ENCODE data around the gene GAS6.

GRCh38 chr13:113783200-113783881, 80.5 kb downstream of the GAS6 start:
- TF ChIP-seq CTCF (conservative IDR thresholded peaks at IDR 0.05 in 1 of 2, IDR thresholded peaks at IDR 0.05 in 1 of 2; ENCODE audit: low read depth in 1 of 2, low read length in 2 of 2) = no peak
- TF ChIP-seq EZH2 (IDR thresholded peaks at IDR 0.05; ENCODE audit: low read length, missing control alignments) = no peak
